ENCODE measurements around the gene JAGN1. TPM values are rescaled to one million over a fixed set of nuclear protein-coding genes. Genes with fewer than 3 reads are reported as not detected.

Gene JAGN1
- total RNA-seq, 1 experiment from 2014 or later = 49.7 TPM

- H3K4me1 Mint-ChIP-seq (ENCODE audit: insufficient read depth, unreplicated experiment) = peaks cover 20% of the 10 kb centered on the region
- peak; percentile 97 for DNase-seq (ENCODE audit: unreplicated experiment)
- POLR2A ChIA-PET = interaction anchor here (0.7 to 8.4 kb wide), 18 partner anchors 9 to 124 kb away, joined by 3 to 98 read pairs (median 5); partner anchors contain the start of genes ARPC4, CRELD1, IL17RE and PRRT3
- CTCF ChIA-PET = interaction anchor here (0.6 to 1.6 kb wide), 8 partner anchors 14 to 236 kb away, joined by 3 to 7 read pairs (median 4); partner anchors contain the start of genes CRELD1 and IL17RE
- no peaks in the 10 kb centered on the region for H3K9me3 Mint-ChIP-seq (ENCODE audit: unreplicated experiment)
- H3K4me3 Mint-ChIP-seq (ENCODE audit: unreplicated experiment) = peak within 1 kb of the TSS; percentile 76
- H3K27me3 Mint-ChIP-seq (ENCODE audit: insufficient read depth, unreplicated experiment) = no peaks in the 10 kb centered on the region
- H3K36me3 Mint-ChIP-seq (ENCODE audit: insufficient read depth, unreplicated experiment) = peaks cover 10% of the 10 kb centered on the region
- intact Hi-C loops (cut with micrococcal nuclease) = loop anchor here (1.0 kb wide), 1 partner anchor 69 kb away; no protein-coding TSS in a partner anchor
- peak within 1 kb of the TSS; percentile 90 for H3K27ac Mint-ChIP-seq (ENCODE audit: low read depth, unreplicated experiment)
- TSS peak; percentile 57 for BruUV-seq (replicated peaks)
- TF ChIP-seq, protein P1, sequence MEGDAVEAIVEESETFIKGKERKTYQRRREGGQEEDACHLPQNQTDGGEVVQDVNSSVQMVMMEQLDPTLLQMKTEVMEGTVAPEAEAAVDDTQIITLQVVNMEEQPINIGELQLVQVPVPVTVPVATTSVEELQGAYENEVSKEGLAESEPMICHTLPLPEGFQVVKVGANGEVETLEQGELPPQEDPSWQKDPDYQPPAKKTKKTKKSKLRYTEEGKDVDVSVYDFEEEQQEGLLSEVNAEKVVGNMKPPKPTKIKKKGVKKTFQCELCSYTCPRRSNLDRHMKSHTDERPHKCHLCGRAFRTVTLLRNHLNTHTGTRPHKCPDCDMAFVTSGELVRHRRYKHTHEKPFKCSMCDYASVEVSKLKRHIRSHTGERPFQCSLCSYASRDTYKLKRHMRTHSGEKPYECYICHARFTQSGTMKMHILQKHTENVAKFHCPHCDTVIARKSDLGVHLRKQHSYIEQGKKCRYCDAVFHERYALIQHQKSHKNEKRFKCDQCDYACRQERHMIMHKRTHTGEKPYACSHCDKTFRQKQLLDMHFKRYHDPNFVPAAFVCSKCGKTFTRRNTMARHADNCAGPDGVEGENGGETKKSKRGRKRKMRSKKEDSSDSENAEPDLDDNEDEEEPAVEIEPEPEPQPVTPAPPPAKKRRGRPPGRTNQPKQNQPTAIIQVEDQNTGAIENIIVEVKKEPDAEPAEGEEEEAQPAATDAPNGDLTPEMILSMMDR (IDR thresholded peaks at IDR 0.05; ENCODE audit: unreplicated experiment) = no peak
Observed at GRCh38 chr3:9916734-9917680, 26.6 kb downstream of the JAGN1 start, which contains the start of gene IL17RC. IL17RC (plus strand) TSS chr3:9917098; CDS start chr3:9917316, 218 bp downstream.

GRCh38 chr3:9917820-9918219, 27.4 kb downstream of the JAGN1 start:
- DNase-seq (ENCODE audit: unreplicated experiment) = no peak
- ChIA-PET POLR2A (interaction anchor here (1.1 to 8.4 kb wide), 6 partner anchors 10 to 68 kb away, joined by 3 to 98 read pairs (median 24); partner anchors contain the start of genes CRELD1 and IL17RE), CTCF (interaction anchor here (0.6 to 1.6 kb wide), 5 partner anchors 13 to 236 kb away, joined by 3 to 7 read pairs (median 3); partner anchors contain the start of gene IL17RE)
- Mint-ChIP-seq H3K27me3 (ENCODE audit: insufficient read depth, unreplicated experiment) (no peaks in the 10 kb centered on the region), H3K36me3 (ENCODE audit: insufficient read depth, unreplicated experiment) (peaks cover 10% of the 10 kb centered on the region), H3K27ac (ENCODE audit: low read depth, unreplicated experiment) (peak overlapping the region; percentile 90), H3K4me3 (ENCODE audit: unreplicated experiment) (peak overlapping the region; percentile 76), H3K9me3 (ENCODE audit: unreplicated experiment) (no peaks in the 10 kb centered on the region), H3K4me1 (ENCODE audit: insufficient read depth, unreplicated experiment) (peaks cover 12% of the 10 kb centered on the region)
- intact Hi-C loops (cut with micrococcal nuclease) = loop anchor here (1.0 kb wide), 1 partner anchor 70 kb away; no protein-coding TSS in a partner anchor
- BruUV-seq (replicated peaks) = no TSS peak
- TF ChIP-seq, protein P1 (IDR thresholded peaks at IDR 0.05; ENCODE audit: unreplicated experiment) = no peak

DNA sequence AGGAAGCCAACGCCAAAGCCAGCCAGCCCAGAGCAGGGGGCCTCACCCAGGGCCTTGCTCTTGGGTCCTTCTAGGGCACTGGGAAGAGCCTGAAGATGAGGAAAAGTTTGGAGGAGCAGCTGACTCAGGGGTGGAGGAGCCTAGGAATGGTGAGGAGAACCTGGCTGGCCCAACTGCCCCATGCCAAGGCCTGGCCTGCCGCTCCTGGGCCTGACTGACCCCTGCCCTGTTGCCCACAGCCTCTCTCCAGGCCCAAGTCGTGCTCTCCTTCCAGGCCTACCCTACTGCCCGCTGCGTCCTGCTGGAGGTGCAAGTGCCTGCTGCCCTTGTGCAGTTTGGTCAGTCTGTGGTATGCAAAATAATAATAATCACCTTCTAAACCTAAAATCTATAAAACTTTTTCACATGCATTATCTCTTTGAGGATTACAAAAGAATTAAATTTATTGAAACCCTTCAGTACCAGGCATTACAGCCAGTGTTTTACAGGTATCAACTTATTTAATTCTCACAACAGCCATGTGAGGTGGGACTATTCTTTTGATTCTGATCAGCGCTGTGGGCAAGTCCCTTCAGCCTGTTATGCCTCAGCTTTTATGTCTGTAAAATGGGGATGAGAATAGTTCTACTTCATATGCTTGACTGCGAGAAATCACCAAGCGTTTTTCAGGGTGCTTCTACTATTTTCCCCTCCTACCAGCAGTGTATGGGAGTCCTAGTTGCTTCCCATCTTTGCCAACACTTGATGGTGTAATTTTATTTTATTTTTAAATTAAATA, 28.0 kb downstream of the JAGN1 start:
- no TSS peak for BruUV-seq (replicated peaks)

More for the DNA sequence above, 28.0 kb downstream of the JAGN1 start:
- ChIA-PET CTCF (interaction anchor here (0.9 to 1.0 kb wide), 2 partner anchors 16 to 55 kb away, joined by 3 to 4 read pairs; partner anchors contain the start of gene IL17RE), POLR2A (interaction anchor here (1.1 to 8.4 kb wide), 5 partner anchors 11 to 69 kb away, joined by 3 to 98 read pairs (median 31); partner anchors contain the start of gene CRELD1)
- Mint-ChIP-seq H3K27me3 (ENCODE audit: insufficient read depth, unreplicated experiment) (no peaks in the 10 kb centered on the region), H3K27ac (ENCODE audit: low read depth, unreplicated experiment) (no peak overlapping the region), H3K9me3 (ENCODE audit: unreplicated experiment) (no peaks in the 10 kb centered on the region), H3K36me3 (ENCODE audit: insufficient read depth, unreplicated experiment) (peaks cover 10% of the 10 kb centered on the region), H3K4me1 (ENCODE audit: insufficient read depth, unreplicated experiment) (peaks cover 11% of the 10 kb centered on the region), H3K4me3 (ENCODE audit: unreplicated experiment) (no peak overlapping the region)
- intact Hi-C loops (cut with micrococcal nuclease) = no loop called here
- TF ChIP-seq, protein P1 (IDR thresholded peaks at IDR 0.05; ENCODE audit: unreplicated experiment) = no peak
- DNase-seq (ENCODE audit: unreplicated experiment) = no peak
